ENCODE data around the gene GLP2R. TPM values are rescaled to one million over a fixed set of nuclear protein-coding genes. Genes with fewer than 3 reads are reported as not detected.

GLP2R gene, protein sequence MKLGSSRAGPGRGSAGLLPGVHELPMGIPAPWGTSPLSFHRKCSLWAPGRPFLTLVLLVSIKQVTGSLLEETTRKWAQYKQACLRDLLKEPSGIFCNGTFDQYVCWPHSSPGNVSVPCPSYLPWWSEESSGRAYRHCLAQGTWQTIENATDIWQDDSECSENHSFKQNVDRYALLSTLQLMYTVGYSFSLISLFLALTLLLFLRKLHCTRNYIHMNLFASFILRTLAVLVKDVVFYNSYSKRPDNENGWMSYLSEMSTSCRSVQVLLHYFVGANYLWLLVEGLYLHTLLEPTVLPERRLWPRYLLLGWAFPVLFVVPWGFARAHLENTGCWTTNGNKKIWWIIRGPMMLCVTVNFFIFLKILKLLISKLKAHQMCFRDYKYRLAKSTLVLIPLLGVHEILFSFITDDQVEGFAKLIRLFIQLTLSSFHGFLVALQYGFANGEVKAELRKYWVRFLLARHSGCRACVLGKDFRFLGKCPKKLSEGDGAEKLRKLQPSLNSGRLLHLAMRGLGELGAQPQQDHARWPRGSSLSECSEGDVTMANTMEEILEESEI
- total RNA-seq: 1 to 10 TPM; 3.9 to 7.5 (median 5.9) TPM

GRCh38 chr17:9825641-9826150 is at the start of gene GLP2R:
TSS of gene GLP2R (plus strand) at chr17:9825924. CDS start at chr17:9826064, 140 bp downstream.
- TF ChIP-seq CTCF (IDR thresholded peaks at IDR 0.05; ENCODE audit: low read depth): no peak

DNA sequence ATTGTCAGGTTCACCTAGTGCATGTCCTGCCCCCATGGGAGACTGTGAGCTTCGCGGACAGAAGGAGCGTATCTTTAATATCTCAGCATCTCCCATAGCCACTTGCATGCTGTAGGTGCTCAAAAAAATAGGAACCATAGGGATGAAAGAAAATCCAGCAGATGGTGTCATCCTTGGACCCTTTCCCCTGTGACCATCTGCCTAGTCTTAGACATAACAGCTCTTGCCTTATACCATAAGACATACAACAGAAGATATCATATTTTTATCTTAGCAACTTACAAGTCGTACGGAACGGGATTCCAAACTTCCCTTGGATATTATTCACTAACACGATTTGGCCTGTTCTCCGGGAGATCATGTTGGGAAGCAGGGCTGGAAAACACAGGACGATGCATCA is 48.8 kb upstream of the GLP2R start:
- TF ChIP-seq CTCF (IDR thresholded peaks at IDR 0.05; ENCODE audit: low read depth): no peak

GRCh38 chr17:9780552-9780951 is 45.2 kb upstream of the GLP2R start:
- no peak for TF ChIP-seq CTCF (IDR thresholded peaks at IDR 0.05; ENCODE audit: low read depth)

DNA sequence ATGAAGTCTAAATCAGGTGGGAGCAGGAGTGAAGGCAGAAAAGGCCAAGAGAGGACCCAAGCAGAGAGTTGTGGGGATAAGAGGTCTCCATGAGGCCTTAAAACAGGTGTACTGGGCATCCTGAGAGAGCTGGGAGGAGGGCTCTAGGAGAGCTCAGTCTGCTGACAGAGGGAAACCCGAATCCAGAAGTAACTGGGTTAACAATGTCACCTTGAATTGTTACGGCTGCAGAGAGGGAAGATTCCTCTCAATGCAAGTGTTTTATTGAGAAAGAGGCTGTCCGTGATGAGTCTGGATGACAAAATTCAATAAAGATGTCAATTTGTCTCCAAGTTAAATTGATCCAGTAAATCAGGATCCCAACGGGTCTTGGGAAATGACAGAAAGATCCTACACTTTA is 42.7 kb upstream of the GLP2R start:
- TF ChIP-seq CTCF (IDR thresholded peaks at IDR 0.05; ENCODE audit: low read depth): no peak

- TF ChIP-seq CTCF (IDR thresholded peaks at IDR 0.05; ENCODE audit: low read depth): no peak
Measured at GRCh38 chr17:9784544-9784943, 41.2 kb upstream of the GLP2R start.

- TF ChIP-seq CTCF (IDR thresholded peaks at IDR 0.05; ENCODE audit: low read depth): no peak
Measured at GRCh38 chr17:9788601-9789000, 37.1 kb upstream of the GLP2R start.

DNA sequence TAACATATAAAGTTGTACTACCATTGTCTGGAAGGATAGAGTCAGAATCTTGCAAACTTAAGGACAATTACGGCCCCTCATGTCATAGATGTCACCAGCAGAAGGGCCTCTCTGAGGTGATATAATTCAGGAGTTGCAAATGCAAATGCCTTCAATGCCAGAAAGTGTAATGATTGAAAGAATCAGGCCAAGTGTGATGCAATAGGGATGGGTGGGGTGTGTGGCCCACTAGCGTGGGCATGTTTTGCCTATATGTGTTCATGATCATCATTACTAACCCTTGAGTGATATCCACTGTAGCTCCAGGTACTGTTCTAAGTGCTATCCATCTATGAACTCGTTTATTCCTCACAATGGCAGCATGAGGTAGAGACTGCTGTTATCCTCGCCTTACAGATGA is 35.4 kb upstream of the GLP2R start:
- no peak for TF ChIP-seq CTCF (IDR thresholded peaks at IDR 0.05; ENCODE audit: low read depth)
